GOT3 (cell line): Measurements from ENCODE around the gene NTF3.

Experiments
- DNase-seq: peaks from one replicate; lab custom pipeline; 2025; ENCODE audit warnings: mixed read lengths; lab: John Stamatoyannopoulos, UW

The NTF3 gene

DNA sequence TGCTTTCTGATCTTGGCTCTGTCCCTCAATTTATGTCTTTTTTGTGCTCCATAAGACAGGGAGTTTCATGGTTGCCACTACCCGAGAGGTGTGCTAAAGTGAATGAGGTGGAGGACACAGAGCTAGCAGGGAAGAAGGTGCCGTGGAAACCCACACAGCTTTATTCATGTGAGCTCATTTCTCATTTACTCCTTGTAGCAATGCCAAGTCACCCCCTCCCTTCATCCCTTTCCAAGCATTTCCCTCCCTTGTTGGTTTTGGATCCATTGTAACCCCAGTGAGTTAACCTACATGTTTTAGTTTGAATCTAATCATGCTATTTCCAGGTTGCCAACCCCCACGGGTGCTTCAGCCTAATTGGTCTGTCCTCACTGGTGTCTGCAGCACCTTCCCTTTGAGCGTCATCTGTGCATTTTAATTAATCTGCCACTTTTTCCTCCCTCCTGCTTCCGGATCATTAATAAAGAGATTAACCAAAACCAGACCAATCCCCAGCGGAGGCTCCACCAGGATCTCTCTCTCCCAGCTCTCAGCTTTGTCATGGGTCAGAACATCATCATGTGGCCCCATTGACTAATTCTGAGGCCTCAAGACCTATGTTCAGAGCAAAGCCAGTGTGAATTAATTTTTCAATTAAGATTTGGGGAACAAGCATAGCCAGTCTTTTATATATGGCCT, 56.2 kb downstream of the NTF3 start:
- no peak for DNase-seq

DNA sequence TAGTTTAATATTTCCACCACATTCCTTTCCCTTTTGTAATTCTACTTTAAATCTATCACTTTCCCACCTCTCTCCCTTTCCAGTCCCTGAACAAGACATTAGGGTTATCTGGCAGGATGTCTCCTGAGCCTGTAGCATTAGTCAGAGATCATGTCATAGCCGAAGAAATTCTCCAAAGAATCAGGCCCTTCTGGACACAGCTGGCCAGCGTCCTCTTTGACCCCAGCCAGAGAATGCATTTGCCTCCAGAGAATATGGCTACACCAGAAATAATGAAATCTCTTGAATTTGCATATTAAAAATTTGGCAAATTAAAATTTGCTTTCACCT, 56.7 kb downstream of the NTF3 start:
- no peak for DNase-seq

DNA sequence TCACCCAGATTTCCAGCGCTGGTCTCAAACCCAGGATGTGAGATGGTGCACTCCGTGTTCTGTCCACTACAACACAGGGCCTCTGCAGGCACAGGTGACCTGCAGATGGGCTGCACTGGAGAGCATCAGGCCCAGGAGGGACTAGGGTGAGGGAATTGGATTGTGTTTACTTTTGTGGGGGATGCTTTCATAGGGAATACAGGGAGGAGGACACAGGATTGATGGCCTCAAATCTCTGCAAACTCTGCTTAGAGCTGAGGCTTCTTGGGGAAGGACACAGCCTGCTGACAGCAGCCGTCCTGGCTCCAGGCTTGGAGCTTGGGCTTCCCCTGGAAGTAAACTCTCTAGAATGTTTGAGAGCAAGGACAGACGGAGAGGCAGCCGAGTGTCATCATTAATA, 57.1 kb downstream of the NTF3 start:
- DNase-seq: no peak

DNA sequence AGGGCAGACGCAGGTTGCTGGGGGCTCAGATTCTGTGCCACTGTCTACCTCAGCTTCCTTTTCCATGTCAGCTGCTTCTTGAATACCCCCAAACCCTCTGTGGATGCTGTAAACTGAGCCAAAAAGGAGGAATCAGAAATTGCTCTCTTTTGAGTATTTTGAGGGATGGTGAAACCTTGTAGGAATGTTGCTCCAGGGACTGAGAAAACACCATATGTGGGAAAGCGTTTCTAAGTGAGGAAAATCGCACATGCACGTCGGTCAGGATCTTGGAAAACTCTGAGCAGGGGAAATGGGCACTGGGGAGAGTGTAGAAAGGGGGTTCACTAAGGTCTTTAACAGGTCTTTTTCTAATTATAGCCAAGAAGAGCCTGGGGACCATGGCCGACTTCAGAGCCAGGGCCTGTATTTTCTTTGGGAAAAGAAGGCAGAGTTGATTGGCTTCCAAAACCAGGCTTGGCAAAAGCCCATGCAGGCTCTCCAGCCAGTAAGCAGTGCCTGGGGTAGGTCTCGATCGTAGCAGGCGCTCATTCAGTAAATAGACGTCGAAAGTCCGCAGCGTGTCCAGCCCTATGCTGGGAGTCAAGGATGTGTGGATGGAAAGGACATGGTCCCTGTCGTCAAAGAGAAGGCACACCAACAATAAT, 58.0 kb downstream of the NTF3 start:
- no peak for DNase-seq

DNA sequence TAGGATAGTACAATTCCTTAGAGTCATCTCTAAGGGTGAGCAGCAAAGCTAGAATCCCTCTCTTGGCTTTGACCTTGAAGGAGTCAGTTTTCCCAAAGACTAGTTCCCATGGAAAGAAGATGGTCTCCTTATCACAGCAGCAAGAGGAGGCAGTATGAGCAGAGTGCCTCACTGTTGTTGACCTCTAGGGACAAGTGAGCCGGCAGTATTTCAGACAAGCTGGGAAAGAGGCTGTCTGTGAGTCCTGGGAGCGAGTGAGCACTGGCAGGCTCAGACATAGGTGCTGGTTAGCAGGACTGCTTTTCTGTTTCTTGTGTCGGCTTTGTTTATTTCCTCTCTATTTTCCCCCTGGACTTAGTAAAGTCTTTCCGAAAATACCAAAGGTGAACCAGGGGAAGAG, 60.7 kb downstream of the NTF3 start:
- no peak for DNase-seq

DNA sequence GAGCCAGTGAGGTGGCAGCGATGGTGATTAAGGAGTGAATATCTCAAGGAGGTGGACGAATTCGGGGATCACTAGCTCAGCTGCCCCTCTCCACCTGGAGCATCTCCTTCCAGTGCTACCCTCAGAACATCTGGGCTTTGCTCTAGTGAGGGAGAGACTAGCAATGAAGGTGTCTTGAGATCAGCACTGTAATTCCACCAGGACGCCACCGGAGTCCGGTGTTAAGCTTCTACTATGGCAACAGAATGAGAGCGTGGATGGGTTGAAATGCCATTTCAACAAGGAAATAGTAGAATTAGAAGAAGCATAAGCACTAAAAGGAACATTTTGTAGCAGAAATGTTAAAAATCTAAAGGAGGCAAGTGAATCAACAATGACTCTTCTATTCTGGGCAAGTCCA, 61.1 kb downstream of the NTF3 start:
- no peak for DNase-seq

DNA sequence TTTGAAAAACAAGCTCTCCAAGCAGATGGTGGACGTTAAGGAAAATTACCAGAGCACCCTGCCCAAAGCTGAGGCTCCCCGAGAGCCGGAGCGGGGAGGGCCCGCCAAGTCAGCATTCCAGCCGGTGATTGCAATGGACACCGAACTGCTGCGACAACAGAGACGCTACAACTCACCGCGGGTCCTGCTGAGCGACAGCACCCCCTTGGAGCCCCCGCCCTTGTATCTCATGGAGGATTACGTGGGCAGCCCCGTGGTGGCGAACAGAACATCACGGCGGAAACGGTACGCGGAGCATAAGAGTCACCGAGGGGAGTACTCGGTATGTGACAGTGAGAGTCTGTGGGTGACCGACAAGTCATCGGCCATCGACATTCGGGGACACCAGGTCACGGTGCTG, 62.4 kb downstream of the NTF3 start:
- no peak for DNase-seq

DNA sequence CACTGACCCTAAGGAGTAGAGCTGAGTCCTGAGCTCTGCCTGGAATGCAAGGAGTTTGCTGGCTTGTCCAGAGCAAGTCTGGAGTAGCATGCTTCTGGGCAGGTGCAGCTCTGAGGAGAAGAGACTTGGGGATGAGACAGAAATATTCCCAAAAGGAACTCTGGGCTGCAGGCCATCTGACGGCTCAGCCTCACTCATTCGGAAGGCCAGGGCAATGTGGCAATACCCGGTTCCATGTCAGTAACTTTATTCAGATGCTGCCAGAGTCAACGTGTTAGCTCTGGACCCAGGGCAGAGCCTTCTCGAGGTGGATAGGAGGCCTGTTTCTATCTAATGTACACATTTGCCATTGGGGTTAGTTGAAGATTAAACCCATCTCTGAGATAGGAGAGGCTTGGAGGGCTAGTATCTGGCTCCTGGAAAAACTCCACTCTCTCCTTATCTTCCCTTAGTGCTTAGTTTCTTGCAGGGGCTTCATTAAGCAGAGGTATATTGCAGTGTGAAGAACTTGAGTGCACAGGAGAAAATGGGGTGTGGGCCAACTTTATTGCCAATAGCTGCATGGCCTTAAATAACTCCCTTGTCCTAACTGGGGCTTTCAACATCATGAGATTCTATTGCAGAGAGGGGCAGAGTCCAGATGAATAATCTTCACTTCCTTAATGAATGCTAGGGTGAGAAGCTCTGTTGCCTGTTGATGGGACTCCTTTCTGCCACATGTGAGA, 65.6 kb downstream of the NTF3 start:
- DNase-seq: no peak

DNA sequence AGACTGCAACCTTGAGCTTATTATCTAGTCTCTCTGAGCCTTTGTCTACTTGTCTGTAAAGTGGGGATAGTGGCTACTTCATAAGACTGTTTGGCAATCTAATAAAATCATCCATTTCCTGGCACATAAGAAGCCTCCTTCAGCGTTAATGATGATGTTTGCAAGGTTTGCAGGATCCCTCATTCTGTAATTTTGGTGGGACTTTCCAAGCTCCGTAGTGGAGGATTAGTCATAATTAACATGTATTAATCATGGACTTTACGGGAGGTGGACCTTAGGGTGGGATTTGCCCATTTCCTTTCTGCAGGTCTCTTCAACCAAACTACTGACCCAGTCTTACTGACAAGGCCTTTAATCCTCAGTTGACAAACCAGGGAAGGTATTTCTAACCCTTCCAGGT, 66.2 kb downstream of the NTF3 start:
- DNase-seq: no peak

DNA sequence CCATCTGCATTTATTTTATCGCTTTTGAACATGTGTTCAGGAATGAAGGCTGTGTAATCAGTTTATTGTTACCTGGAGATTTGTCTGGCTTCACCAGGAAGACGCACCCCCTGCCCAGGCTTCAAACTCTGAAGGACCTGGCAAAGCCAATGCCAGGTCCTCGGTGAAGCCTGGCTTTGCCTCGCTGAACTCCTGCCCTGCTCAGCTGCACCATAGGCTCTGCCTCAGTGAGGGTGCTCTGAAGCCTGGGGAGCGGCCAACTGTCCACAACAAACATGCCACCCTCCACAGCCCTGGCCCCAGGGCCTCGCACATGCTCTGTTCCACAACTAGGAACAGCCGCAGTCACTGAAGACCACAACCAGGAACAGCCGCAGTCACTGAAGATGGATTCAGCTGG, 66.9 kb downstream of the NTF3 start:
- DNase-seq: no peak

DNA sequence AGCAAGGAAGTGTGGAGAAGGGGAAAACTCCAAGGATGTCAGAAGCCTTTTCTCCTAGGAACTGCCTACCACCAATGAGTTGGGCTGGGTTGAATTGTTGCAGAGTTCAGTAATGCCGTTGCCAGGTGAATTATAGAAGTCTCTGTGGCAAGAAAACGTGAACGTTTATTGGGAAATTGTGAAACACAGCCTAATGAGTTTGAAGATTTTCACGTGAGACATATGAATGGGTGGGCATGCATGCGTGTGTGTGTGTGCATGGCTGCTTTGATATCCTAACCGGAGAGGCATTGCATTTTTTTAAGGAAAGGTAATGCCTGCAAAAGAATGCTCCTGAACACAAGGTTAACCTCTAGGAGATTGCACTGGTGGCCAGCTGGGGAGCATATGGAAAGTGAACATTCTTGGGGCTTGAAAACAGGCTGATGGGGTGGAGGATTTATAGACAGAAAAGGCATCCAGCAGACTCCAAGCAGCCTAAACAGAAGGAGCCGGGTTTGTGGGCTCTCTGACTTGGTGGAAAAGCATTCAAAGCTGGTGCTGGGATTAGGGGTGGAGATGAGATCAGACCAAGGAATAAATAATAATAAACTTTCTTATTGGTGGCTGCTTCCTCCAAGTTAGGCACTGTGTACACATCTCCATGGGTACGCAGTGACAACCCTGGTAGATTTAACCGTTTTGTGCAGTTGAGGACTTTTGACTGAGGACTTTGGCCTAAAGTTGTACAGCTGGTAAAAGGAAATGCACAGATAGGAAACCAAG, 67.8 kb downstream of the NTF3 start:
- no peak for DNase-seq

DNA sequence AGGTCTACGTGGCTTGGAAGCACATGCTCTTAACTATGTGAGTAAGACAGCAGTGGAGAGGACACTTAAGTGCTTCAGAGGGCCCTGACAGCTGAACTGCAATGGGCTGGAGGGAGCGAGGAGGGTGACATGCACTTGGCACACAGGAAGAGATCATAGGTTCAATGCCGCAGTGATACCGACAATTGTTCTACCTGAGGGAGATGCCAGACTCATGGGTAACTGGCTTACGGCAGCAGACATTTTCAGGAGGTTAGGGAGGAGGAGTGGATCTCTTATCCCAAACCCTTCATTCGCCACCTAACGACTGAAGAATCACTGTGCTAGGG, 68.4 kb downstream of the NTF3 start:
- DNase-seq: no peak

DNA sequence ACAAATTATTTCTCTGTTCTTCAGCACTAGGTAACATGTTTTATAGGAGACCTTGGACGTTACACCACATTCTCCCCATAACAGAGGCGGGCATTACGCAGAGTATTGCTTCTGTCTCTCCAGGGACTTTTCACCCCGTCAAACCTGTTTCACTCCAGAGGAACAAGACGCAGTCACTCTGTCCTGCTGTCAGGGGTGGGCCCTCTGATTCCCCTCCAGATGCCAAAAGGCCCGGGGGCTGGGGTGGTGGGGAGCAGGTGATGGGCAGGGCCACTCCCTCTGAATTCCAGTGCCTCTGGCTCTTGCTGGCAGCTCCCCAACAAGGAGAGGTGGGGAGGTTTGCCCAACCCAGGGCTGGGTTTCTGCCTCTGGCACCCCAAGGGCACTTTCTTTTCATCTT, 71.9 kb downstream of the NTF3 start:
- no peak for DNase-seq

DNA sequence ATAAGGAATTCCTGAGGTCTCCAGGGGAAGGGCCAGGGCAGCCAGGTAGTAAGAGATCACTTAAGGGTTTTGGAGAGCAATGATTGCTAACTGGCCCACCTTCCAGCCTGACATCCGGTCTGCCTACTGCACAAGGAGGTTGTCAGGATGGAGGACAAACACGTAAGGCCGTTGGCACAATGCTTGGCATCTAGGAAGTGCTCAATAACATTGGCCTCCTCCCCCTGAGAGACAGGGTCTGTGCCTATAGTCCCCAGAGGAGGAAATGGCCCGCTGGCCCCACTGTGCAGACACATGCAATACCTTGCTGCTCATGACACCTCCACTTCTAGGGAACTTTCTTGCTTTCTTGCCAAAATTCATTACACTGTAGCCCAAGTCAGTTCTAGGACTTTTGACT, 73.2 kb downstream of the NTF3 start:
- DNase-seq: no peak

DNA sequence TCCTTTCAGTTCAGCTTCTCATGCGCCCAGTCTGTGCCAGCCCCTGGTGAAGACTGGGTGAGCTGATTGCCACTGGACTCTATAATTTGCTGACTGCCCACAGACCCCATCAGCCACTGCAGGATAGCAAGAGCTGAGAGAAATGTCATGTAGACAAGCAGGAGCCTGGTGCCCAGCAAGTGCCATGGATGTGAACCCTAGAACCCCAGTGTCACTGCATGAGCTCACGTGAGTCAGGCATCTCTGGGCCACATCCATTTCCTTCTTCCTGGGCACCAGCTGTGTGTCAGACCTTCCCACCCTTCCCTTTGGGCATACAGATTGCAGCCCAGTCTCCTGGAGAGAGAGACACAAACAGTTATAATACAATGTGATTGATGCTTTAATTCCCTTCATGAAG, 73.8 kb downstream of the NTF3 start:
- no peak for DNase-seq

DNA sequence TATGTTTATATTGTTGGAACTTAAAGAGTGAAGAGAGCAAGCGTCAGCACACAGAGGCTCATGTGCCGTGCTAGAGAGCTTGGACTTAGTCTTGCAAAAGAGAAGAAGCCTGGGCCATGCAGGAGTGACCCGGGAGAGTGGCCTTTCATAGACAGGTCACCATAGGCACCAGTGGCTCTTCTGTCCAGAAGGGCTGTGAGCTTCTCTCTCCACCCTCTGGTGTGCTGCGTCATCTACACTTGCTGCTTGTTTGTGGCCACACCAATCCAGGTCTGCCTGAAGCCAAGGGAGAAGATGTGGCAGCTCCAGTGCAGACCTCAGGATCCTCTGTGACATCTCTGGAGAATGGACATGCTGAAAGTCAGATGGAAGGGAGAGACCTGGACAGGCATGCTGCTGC, 74.4 kb downstream of the NTF3 start:
- DNase-seq: no peak

DNA sequence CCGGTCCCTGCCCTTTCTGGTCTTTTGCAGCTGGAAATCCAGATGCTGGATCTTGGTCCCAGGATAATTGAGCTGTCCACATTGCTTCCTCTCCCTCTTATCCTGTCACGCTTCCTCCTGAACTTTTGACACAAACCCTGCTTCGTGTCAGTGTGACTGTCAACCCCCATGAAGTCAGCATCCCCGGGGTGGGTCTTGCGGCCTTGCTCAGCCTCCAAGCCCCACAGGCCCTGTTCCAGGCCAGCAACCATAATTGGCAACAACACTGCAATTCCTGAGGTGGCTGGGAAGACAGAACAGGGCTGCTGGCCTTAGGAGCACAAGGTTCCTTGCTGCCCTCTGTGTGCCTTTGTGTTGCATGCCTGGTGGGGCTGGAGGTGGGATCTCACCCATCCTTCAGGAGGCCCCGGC, 74.9 kb downstream of the NTF3 start:
- DNase-seq: no peak

DNA sequence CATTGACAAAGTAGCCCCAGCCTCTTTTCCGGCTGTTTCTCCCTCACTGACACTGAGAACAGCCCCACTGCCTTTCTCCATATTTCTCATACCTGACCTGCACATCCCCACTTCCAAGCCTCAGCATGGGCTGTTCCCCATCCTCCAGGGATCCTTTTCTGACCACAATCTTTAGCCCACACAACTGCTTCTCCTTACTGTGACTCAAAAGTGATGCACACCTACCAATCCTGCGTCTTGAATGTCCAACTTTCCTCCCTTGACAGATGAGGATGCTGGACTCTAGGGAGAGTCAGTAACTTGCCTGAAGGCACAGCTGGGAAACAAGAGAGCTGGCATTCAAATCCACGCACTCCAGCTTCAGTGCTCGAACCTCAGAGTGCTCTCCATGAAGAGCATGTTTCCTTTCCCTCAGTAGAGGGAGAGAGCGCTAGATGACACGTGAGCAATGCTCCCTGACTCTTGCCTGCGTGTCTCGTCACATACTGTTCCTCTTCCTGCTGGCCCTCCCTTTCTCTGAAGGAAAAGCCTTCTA, 75.6 kb downstream of the NTF3 start:
- DNase-seq: no peak

DNA sequence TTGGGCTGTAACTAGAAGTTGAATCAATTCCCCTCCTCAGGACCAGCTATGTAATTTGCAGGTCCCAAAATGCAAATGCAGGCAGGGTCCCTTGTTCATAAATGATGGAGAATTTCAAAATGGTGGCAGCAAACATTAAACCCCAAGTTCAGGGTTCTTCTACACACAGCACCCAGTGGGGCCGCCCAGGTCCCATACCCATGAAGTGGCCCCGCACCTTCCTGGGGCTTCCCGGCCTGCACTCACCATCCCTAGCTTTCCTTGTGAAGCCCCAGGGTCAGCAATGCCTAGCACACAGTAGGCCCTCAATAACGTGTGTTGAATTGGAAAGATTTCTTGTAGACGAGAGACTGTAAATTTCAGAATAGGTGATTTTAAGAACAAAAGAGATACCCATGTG, 76.0 kb downstream of the NTF3 start:
- DNase-seq: no peak

DNA sequence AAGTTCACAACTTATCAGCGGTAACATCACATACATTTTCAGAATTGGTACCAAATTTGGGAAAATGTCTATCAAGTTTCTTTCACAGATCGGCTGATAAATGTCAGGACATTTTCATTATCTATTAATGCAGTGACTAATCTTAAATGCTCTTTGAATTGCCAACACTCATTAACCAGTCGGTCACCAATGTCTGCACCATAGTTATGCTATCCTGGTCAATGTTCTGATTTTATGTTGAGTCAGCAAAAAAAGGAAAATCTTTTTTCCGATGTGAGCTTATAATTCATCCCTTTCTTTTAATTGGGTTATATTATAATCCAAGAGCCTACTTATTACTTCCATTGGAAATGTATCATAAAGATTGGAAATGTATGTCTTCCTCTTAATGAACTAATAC, 77.2 kb downstream of the NTF3 start:
- DNase-seq: no peak

DNA sequence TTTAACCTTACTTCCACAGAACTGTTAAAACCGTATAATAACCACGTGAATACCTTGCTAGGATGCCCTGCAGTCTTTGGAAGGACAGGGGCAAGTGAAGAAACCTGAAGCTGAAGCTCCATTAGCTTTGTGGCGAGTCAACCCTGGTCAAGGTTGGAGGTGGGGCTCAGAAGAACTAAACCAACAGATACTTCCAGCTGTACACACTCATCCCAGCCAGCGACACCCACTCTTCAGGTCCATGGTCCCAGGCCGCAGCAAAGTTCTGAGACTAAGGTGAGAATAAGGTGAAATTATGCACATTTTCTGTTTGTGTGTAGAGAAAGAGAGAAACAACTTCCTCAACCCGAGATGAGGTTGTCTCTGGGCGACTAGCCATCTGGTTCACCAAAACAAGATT, 77.6 kb downstream of the NTF3 start:
- no peak for DNase-seq

DNA sequence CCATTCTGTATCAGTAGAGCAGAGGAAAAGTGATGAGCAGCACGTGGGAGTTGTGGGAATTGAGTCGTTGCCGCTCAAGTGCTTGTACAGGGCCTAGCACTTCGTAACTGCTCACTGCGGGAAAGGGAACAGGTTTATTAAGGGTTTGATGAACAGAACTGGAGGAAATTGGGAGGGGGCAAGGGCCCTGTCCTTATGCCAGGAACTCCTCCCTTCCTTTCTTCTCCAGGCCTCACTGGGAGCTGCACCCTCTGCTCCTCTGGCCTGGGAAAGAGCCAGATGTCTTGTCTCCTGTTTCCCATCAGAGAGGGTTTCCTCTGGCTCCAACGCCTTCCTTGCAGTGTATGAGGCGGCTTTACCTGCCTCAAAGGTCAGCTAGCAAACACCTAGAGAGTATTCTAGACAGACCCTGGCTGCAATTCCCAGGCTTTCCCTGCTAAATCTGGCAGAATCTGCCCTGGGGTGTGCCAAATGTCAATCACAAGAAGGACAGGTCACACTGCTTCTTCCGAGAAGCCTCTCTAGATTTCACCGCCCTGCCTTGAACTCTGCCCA, 78.4 kb downstream of the NTF3 start:
- no peak for DNase-seq

DNA sequence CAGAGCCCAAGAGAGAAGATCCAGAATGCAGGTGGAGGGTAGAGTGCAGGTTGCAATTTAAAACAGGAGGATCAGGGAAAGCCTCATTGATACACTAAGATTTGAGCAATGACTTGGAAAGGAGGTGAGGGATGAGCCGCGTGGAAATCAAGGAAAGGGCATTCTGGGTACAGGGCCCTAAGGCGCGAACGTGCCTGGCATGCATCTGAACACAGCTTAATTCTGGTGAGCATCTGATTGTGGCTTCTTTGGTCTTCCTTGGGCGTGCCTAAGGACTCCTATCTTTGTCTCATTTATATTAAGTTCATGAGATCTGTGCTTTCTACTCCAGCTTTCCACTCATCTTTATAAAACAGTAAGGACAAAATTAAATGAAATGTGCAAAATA, 79.3 kb downstream of the NTF3 start:
- DNase-seq: no peak
